Memory B cell (primary cell): ENCODE data around the gene PHYH.

Experiments used
- ATAC-seq: fragments of 150-1000 bp; cut with Tn5 transposase; 2 replicates; pipeline ENCODE4 v1.10.0; 2021; ENCODE audit warnings: low read depth, mild to moderate bottlenecking, moderate library complexity
- DNase-seq, 2 donors: peaks; one replicate each; pipeline ENCODE4 v3.0.0; 2022; ENCODE audit warnings: low spot score in 2 of 2
- H3K27ac Mint-ChIP-seq: one replicate; pipeline ENCODE4 v1.8.0; 2022; ENCODE audit warnings: mild to moderate bottlenecking, moderate library complexity, mixed read lengths
- H3K27me3 Mint-ChIP-seq: one replicate; pipeline ENCODE4 v1.8.0; 2022; ENCODE audit warnings: mixed read lengths
- H3K36me3 Mint-ChIP-seq: one replicate; pipeline ENCODE4 v1.8.0; 2022; ENCODE audit warnings: mild to moderate bottlenecking, mixed read lengths
- H3K4me1 Mint-ChIP-seq: one replicate; pipeline ENCODE4 v1.8.0; 2022; ENCODE audit warnings: mixed read lengths
- H3K4me3 Mint-ChIP-seq: one replicate; pipeline ENCODE4 v1.8.0; 2022; ENCODE audit warnings: mild to moderate bottlenecking, moderate library complexity, mixed read lengths
- H3K9me3 Mint-ChIP-seq: one replicate; pipeline ENCODE4 v1.8.0; 2022; ENCODE audit warnings: mixed read lengths

The PHYH gene

DNA sequence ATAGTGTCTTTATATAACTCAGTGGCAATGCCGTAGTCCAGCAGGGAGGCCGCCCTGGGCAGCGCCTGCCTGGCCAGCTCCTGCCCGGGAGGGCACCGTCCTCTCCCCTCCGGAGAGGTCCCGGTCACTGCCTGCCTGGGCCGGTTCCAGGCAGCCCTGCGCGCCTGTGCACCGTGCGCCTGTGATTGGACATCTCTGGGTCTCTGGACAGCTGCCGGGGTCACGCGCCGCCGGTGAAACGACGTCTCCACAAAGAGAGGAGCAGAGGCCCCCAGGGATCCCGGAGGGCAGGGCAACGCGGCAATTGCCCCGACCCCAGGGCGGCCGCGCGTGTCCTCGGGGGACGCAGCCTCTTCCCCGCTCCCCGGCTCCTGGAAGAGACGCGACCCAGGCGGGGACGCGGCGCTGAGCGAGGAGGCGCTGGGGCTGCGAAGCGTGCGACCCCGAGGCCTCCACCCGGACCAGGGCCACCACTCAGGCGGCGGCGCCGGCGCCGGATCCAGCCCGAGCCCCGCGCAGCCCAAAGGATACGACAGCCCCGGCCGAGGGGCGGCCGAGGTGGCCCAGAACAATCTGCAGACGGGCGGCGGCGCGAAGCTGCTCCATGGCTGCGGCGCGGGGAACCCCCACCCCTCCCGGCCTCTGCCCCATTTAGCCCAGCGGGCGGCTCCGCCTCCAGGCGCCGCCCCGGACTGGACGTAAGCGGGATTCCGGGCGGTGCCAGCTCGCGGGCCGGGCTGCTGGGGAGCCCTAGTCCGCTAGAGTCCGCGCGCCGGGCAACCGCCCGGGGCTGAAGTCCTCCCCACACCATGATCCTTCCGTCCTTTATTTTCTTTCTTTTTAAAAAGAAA lies at the start of gene PHYH:
TSS of gene PHYH (minus strand) at position 628 of the 851 bp plus-strand sequence. CDS start at position 606, 22 bp downstream.
- DNase-seq (peak; percentile 73 to 77), ATAC-seq (peak; percentile 68)
- Mint-ChIP-seq H3K4me3 (peak within 1 kb of the TSS; percentile 83), H3K27ac (peak within 1 kb of the TSS; percentile 77), H3K4me1 (peaks cover 5% of the 10 kb centered on the region), H3K27me3 (no peaks in the 10 kb centered on the region), H3K36me3 (no peaks in the 10 kb centered on the region), H3K9me3 (no peaks in the 10 kb centered on the region)

DNA sequence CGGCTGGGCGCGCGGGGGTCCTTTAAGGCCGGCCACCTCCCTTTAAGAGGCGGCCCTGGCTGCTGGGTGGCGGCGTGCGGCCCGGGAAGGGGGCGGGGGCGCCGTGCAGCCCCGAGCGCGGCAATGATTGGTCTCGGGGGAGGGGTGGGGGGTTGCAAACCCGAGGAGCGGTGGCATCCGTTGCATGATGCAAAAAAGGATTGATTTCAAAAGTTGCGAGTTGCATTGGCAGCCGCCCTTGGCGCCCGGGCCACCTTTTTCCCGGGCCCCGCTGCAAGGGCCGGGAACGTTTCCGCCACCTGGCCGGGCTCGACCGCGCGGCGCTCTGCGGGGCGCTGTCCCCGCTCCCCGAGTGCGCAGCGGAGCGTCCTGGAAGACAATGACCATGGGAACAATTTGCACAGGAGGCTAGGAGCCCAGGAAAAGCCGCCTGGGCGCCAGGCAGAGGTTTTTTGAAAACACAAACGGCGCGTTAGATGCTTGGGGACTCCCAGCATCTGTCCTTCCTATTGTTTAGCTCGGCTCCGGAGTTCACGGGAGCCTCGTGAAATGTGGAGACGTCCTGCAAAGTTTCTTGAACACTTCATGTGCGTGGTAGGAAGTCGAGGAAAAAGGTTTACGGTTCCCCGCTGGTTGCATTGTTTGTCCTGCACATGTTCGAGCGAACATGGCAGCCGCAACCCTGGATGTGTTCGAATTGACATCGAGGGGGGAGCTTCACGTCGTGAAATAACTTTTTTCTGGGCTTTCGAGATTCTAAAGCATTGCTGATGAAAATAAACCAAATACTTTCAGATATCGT lies 48.6 kb upstream of the PHYH start, which contains the start of gene SEPHS1:
TSS of gene SEPHS1 (minus strand) at position 78 of the 802 bp plus-strand sequence. CDS start 3,343 bp downstream, outside the sequence.
- H3K27ac Mint-ChIP-seq = peak within 1 kb of the TSS; percentile 75
- H3K9me3 Mint-ChIP-seq = no peaks in the 10 kb centered on the region
- H3K4me1 Mint-ChIP-seq = peaks cover 31% of the 10 kb centered on the region
- H3K27me3 Mint-ChIP-seq = peaks cover 6% of the 10 kb centered on the region
- ATAC-seq (peak; percentile 57), DNase-seq (peak; percentile 55)
- H3K36me3 Mint-ChIP-seq = peaks cover 2% of the 10 kb centered on the region
- H3K4me3 Mint-ChIP-seq = peak within 1 kb of the TSS; percentile 89

DNA sequence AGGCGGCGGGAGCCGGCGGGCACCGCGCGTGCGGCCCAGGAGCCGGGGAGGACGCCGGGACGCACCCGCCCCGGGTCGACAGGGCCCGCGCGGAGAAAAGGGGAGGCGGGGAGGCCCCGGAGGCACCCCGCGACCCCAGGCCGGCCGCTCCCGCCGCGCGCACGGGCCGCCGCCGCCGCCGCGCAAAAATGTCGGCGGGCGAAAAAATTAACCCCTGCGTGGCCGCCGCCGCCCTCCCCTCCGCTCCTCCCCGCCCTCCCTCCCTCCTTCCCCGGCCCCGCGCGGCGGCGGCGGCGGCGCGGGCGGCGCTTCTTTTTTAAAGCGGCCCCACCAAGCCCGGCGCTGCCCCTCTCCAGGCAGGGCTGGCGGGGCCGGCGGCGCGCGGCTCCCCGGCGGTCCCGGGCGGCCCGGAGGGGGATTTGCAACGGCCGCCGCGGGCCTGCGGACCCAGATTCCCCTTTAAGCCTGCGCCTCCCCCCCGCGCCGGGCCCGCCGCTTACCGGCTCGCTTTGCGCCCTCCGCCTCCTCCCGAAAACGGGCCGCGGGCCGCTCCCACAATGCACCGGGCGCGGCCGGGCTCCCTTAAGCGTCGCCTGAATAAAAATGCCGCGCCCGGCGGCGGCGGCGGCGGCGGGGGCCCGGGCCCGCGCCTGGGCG lies 47.8 kb upstream of the PHYH start:
- peak overlapping the region; percentile 81 for H3K4me3 Mint-ChIP-seq
- peak; percentile 65 to 74 for DNase-seq
- H3K36me3 Mint-ChIP-seq = peaks cover 2% of the 10 kb centered on the region
- peak overlapping the region; percentile 74 for H3K27ac Mint-ChIP-seq
- peaks cover 31% of the 10 kb centered on the region for H3K4me1 Mint-ChIP-seq
- no peaks in the 10 kb centered on the region for H3K9me3 Mint-ChIP-seq
- peak; percentile 70 for ATAC-seq
- H3K27me3 Mint-ChIP-seq = peaks cover 3% of the 10 kb centered on the region

DNA sequence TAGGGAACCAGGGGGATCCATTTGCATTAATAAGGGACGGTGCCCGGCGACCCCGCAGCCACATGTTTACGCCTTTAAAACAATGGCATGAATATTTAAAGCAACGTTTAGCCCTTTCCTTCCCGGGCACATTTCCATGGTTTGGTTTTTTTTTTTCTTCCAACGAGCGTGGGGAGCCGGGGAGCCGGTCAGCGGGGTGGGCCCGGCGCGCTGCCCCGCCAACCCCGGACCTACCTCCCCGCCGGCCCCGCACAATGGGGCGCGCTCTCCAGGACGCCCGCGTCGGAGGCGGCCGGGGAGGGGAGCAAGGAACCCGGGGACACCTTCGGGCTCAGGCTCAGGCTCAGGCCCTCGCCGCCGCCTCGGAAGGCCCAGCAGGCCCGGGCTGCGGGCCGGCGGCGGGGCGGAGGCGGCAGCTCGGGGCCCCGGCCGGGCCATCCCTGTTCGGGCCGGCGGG lies 47.2 kb upstream of the PHYH start:
- DNase-seq (no peak), ATAC-seq (peak; percentile 28)
- H3K27ac Mint-ChIP-seq = peak overlapping the region; percentile 75
- peaks cover 2% of the 10 kb centered on the region for H3K36me3 Mint-ChIP-seq
- H3K9me3 Mint-ChIP-seq = no peaks in the 10 kb centered on the region
- H3K4me3 Mint-ChIP-seq = peak overlapping the region; percentile 77
- H3K4me1 Mint-ChIP-seq = peaks cover 28% of the 10 kb centered on the region
- H3K27me3 Mint-ChIP-seq = peaks cover 1% of the 10 kb centered on the region

DNA sequence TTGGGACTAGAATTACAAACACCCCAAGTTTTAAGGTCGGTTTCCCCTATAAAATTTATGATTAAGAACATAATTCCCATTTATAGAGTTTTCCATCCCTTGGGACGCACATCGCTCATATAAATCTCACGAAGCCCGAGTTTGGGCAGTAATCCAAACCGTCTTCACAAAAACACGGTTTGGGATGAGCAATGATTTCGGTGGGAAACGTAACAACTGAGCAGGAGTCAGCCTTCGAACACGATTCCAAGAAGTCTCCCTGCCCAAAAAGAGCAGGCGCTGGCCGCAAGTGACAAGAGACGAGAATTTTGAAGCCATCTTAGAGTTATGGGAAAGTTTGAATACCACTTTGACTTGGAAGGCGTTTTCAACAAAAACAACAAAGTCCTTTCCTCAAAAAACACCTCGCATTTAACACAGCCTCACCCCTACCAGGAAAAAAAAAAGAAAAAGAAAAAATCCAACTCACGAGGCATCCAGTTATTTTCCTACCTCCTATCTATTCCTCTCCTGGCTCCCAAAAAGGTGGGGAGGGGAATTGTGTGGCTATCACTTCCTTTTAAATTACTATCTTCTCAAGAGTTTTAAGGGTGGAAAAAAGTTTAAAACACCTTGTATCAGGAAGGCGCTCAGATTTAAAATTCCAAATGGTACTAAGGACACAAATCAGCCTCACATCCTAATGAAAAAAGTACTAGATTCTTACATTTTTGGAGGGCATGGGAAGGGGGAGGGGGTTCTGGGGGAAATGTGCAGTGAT lies 46.6 kb upstream of the PHYH start:
- H3K36me3 Mint-ChIP-seq = peaks cover 2% of the 10 kb centered on the region
- peaks cover 26% of the 10 kb centered on the region for H3K4me1 Mint-ChIP-seq
- H3K27ac Mint-ChIP-seq = peak overlapping the region; percentile 75
- H3K27me3 Mint-ChIP-seq = peaks cover 1% of the 10 kb centered on the region
- DNase-seq (no peak), ATAC-seq (no peak)
- peak overlapping the region; percentile 77 for H3K4me3 Mint-ChIP-seq
- H3K9me3 Mint-ChIP-seq = no peaks in the 10 kb centered on the region

DNA sequence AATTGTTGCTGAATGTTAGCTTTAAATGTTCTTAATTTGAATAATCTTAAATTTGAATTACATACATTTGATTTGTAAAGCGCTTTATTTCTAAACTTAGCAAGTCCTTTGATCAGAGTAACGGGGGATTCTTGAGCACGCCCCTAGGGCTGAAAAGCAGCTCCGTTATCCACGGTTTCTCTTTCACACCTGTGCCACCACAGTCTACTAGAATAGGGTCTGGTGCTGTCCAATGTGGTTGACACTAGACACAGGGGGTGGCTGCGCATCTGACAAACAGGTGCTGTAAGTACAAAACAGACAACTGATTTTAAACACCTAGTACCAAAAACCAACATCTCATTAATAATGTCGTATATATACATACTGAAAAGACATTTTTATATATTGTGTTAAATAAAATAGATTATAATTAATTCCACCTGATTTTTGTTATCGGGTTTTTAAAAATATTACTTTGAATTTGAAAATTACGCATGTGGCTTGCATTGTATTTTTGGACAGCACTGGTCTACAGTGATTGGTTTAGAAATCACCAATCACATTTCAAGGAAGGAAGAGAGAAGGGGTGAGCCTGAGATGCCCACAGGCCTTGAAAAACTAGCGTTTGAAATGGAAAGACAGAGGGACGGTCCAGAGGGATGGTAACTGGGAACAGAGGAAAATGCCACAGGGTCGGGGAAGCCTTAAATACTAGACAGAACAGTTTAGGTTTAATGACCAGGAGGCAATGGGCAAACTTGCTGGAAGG lies 40.9 kb upstream of the PHYH start:
- H3K9me3 Mint-ChIP-seq = no peaks in the 10 kb centered on the region
- DNase-seq (no peak), ATAC-seq (peak; percentile 98)
- H3K36me3 Mint-ChIP-seq = peaks cover 8% of the 10 kb centered on the region
- no peaks in the 10 kb centered on the region for H3K27me3 Mint-ChIP-seq
- no peak overlapping the region for H3K27ac Mint-ChIP-seq
- H3K4me3 Mint-ChIP-seq = peak overlapping the region; percentile 59
- peaks cover 15% of the 10 kb centered on the region for H3K4me1 Mint-ChIP-seq

DNA sequence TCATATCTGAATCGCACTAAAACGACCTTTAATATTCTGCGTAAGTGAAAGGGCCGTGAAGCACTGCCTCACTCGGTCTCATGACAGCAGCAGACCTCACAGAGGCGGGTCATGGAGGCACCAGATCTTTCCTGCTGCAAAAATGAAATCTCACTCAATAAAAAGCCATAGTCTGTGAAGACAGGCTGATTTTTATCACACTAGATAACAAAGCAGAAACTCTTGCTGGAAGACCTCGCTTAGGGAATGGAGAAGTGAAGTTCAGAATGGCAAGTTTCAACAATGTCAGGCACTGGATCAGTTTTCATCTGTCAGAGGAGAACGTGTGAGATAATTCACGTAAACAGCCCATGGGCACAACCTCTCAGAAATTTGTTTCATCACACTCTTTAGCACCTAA lies 40.2 kb upstream of the PHYH start:
- H3K27me3 Mint-ChIP-seq = no peaks in the 10 kb centered on the region
- no peak overlapping the region for H3K4me3 Mint-ChIP-seq
- DNase-seq (no peak), ATAC-seq (no peak)
- H3K27ac Mint-ChIP-seq = no peak overlapping the region
- peaks cover 15% of the 10 kb centered on the region for H3K4me1 Mint-ChIP-seq
- peaks cover 8% of the 10 kb centered on the region for H3K36me3 Mint-ChIP-seq
- H3K9me3 Mint-ChIP-seq = no peaks in the 10 kb centered on the region

DNA sequence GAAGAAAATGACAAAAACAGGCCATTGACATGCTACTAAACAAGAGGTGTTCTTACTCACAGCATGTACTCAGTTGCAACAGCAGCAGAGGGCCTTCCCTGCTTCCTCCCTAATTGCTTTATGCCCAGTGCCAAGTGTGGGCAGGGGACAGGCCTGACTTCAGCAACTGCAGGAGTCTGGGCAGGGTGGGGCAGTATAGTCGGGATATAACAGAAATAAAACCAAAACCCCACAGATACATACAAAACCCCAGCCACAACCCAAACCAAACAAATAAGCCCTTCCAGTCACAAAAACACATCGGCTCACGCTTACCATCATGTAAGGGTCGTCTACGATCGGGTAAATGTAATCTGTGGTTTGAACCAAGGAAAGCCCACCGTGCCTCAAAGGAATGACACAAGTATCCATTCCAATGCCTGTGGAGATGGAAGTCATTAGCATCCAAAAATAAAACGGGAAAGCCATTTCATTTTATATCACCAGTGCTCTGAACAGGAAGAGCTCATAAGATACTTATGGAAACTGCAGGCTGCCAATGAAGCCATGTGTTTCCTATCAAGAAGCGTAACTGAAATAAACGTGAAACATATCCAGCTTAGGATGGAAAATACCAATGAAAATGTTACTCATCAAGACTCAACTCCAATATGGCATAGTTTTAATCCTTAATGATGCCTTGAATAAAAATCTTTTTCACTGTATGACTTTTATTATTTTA lies 38.7 kb upstream of the PHYH start:
- H3K4me3 Mint-ChIP-seq = no peak overlapping the region
- ATAC-seq = no peak
- no peaks in the 10 kb centered on the region for H3K9me3 Mint-ChIP-seq
- H3K4me1 Mint-ChIP-seq = peaks cover 8% of the 10 kb centered on the region
- H3K27ac Mint-ChIP-seq = no peak overlapping the region
- H3K36me3 Mint-ChIP-seq = peaks cover 7% of the 10 kb centered on the region
- DNase-seq = no peak
- no peaks in the 10 kb centered on the region for H3K27me3 Mint-ChIP-seq

DNA sequence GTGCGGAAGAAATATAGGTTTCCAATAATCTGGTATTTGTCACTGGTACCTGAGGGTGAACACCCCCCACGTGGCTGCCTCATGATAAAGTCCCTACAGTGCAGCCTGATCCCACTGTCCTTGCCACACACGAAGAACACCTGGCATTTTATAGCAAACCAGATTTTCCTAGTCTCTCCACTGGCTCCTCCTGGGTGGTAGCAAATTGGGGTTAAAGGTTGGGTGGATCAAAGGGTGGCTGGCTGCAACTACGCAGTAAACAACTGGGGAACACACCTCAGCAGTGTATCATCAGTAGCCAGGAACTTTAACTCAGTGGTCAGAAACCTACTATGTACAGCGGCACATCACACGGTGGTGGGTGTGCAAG lies 37.9 kb upstream of the PHYH start:
- Mint-ChIP-seq H3K4me1 (peaks cover 8% of the 10 kb centered on the region), H3K9me3 (no peaks in the 10 kb centered on the region), H3K27ac (no peak overlapping the region), H3K27me3 (no peaks in the 10 kb centered on the region), H3K4me3 (no peak overlapping the region), H3K36me3 (peaks cover 8% of the 10 kb centered on the region)
- no peak for ATAC-seq
- DNase-seq = no peak

DNA sequence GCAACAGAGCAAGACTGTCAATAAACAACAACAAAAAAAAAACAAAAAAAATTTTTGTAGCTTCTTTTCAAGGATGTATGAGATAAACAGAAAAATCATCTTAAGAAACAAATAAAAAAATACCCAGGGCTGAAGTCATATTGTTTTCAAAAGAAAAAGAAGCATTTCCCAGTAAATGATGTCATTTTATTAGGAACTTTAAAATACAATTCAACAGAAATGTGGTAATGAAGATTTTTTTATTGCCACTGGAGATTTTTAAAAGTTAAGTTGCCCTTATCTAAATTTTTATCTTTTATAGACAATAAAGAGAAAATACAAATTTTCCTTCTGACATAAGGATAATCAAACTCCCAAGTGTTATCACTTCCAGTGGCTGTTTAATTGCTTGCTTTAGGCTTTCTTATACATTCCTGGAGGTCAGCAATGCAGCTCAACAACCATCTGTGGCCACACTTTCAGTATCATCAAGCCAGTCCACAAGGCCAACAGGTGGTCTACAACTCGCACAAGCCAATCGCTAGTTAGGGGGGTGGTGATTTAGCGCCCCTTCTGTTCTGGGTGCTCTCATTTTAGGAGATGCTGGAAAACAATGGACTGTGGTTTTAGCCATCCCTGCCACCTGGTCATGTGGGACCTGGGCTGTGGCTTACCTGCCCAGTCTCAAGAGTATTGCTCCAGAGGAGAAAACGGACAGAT lies 37.4 kb upstream of the PHYH start:
- Mint-ChIP-seq H3K27me3 (no peaks in the 10 kb centered on the region), H3K9me3 (no peaks in the 10 kb centered on the region), H3K27ac (no peak overlapping the region), H3K36me3 (peaks cover 9% of the 10 kb centered on the region), H3K4me1 (peaks cover 8% of the 10 kb centered on the region), H3K4me3 (no peak overlapping the region)
- DNase-seq (no peak), ATAC-seq (no peak)

DNA sequence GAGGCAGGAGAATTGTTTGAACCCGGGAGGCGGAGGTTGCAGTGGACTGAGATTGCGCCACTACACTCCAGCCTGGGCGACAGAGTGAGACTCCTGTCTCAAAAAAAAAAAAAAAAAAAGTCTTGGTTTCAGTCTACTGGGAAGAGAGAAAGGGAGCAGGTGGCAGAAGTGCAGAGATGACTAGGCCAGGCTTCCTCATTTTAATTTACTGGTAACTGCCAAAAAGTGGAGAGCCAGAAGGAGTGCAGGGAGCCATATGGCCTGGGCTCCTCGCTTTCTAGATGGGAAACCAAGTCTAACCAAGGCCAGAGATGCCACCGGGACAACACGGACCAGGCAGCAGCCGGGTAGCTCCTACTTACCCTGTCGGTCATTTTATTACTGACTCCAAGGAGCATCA lies 36.0 kb upstream of the PHYH start:
- H3K4me3 Mint-ChIP-seq = no peak overlapping the region
- ATAC-seq = no peak

DNA sequence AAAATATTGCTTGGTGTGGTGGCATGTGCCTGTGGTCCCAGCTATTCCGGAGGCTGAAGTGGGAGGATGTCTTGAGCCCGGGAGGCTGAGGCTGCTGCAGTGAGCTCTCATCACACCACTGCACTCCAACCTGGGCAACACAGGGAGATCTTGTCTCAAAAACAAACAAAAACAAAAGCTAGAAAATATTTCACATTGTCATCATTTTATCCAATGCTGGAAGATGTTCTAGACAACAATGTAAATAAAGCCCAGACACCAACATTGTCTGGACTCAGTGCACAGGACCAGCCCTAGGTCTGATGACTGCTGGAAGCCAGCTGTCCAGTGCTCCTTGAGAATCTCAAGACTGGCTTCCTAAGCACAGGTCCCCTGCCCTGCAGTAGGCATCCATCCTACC lies 34.7 kb upstream of the PHYH start:
- H3K9me3 Mint-ChIP-seq = peaks cover 2% of the 10 kb centered on the region
- H3K4me1 Mint-ChIP-seq = peaks cover 2% of the 10 kb centered on the region
- no peak for DNase-seq
- H3K4me3 Mint-ChIP-seq = no peak overlapping the region
- peaks cover 19% of the 10 kb centered on the region for H3K36me3 Mint-ChIP-seq
- no peaks in the 10 kb centered on the region for H3K27me3 Mint-ChIP-seq
- no peak overlapping the region for H3K27ac Mint-ChIP-seq
- no peak for ATAC-seq

More for the DNA sequence above, 36.0 kb upstream of the PHYH start:
- Mint-ChIP-seq H3K27ac (no peak overlapping the region), H3K4me1 (peaks cover 6% of the 10 kb centered on the region), H3K36me3 (peaks cover 18% of the 10 kb centered on the region), H3K9me3 (peaks cover 2% of the 10 kb centered on the region), H3K27me3 (no peaks in the 10 kb centered on the region)
- no peak for DNase-seq
